Spleen (tissue), 7 donors: ENCODE results near the gene MEMO1.

ENCODE experiments used
- CTCF ChIP-seq, 11 experiments: fragments of 200-600 bp in 7 of 11; fragments of 450-650 bp in 4 of 11; sonication (generic) in 4 of 11; IDR thresholded peaks in 8 of 11; conservative IDR thresholded peaks in 3 of 11; 1 replicate in 7 of 11; 2 replicates in 4 of 11; pipeline versions ENCODE4 v1.4.0 to v1.8.0; 2016 to 2021; ENCODE audit warnings: antibody characterized with exemption in 11 of 11, inconsistent platforms in 4 of 11, mild to moderate bottlenecking in 1 of 11
- POLR2A ChIP-seq, 3 donors: fragments of 450-650 bp; IDR thresholded peaks; one replicate each; pipeline ENCODE4 v1.5.1; 2017; ENCODE audit warnings: antibody characterized with exemption in 3 of 3, mild to moderate bottlenecking in 1 of 3
- POLR2AphosphoS5 ChIP-seq, 3 donors: sonication (generic); formaldehyde crosslinking; IDR thresholded peaks; one replicate each; pipeline ENCODE4 v1.5.1; 2017; ENCODE audit warnings: antibody characterized with exemption in 3 of 3
- donor health status: DM: no; HTN: no; CAD: no; lungs with moderate emphysema.
- donor health status: DM: no; HTN: no; CAD: no.
- donor health status: DM: no; HTN: no; CAD: no.

DNA sequence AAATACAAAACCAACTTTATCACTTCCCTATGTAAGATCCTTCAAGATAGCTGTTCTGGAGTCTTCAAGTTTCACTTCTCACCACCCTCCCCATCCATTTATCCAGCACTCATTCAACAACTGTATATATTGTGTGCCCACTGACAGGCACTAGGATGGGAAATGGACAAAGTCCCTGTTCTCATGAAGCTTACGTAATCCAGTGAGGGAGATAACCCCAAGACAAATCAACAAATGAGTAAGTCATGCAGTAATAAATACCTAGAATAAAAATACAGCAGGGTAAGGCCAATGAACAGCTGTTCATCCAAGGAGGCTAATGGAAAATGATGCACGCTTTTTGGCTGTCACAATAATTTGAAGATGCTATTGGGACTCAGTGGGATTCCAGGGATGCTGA is 133.8 kb downstream of the MEMO1 start:
- TF ChIP-seq POLR2A (IDR thresholded peaks at IDR 0.05): no peak
- no peak for TF ChIP-seq POLR2AphosphoS5 (IDR thresholded peaks at IDR 0.05)
- TF ChIP-seq CTCF (IDR thresholded peaks at IDR 0.05 in 8 of 11, conservative IDR thresholded peaks at IDR 0.05 in 3 of 11): no peak
